HG02970 (cell line): ENCODE results near the gene ASB11.
"Not testable (repeated sequence)": the region's sequence is repeated elsewhere in the genome, so short reads cannot be mapped to it uniquely, and the experiment has no call there.

Experiments used
- ATAC-seq: cut with Tn5 transposase; IDR thresholded peaks from one replicate; pipeline ENCODE4 v1.9.1; 2021; ENCODE audit warnings: mild to moderate bottlenecking, moderate library complexity, moderate number of reproducible peaks; ENCODE audit not compliant: unreplicated experiment, low FRiP score

Gene ASB11

GRCh38 chrX:15310117-15310516, 5.3 kb downstream of the ASB11 start:
- no peak for ATAC-seq

- not testable (repeated sequence) for ATAC-seq
These were observed 9.5 kb downstream of the ASB11 start for GRCh38 chrX:15305899-15306298.

GRCh38 chrX:15301924-15302323, 13.5 kb downstream of the ASB11 start:
- ATAC-seq, result no peak

GRCh38 chrX:15299941-15300851, 15.2 kb downstream of the ASB11 start:
- no peak for ATAC-seq

GRCh38 chrX:15298780-15299179, 16.7 kb downstream of the ASB11 start:
- no peak for ATAC-seq

GRCh38 chrX:15298201-15298600, 17.2 kb downstream of the ASB11 start:
- no peak for ATAC-seq

GRCh38 chrX:15293451-15293850, 22.0 kb downstream of the ASB11 start:
- no peak for ATAC-seq

GRCh38 chrX:15292861-15293260, 22.6 kb downstream of the ASB11 start:
- no peak for ATAC-seq

GRCh38 chrX:15277604-15278003, 37.8 kb downstream of the ASB11 start:
- no peak for ATAC-seq

GRCh38 chrX:15274946-15275345, 40.5 kb downstream of the ASB11 start:
- ATAC-seq, result no peak

- not testable (repeated sequence) for ATAC-seq
These were observed 42.2 kb downstream of the ASB11 start for GRCh38 chrX:15273275-15273674.

- ATAC-seq, result no peak
These were observed 43.7 kb downstream of the ASB11 start for GRCh38 chrX:15271757-15272156.

GRCh38 chrX:15269618-15270521, 45.6 kb downstream of the ASB11 start, which contains the start of gene ASB9:
ASB9 (minus strand) TSS chrX:15270083; CDS start chrX:15269874, 209 bp downstream.
- no peak for ATAC-seq

- ATAC-seq, result no peak
These were observed 46.3 kb downstream of the ASB11 start for GRCh38 chrX:15269120-15269519.

- ATAC-seq, result no peak
These were observed 60.6 kb downstream of the ASB11 start for GRCh38 chrX:15254852-15255251.

GRCh38 chrX:15245896-15246295, 69.5 kb downstream of the ASB11 start:
- ATAC-seq, result no peak

GRCh38 chrX:15244421-15244820, 71.0 kb downstream of the ASB11 start:
- ATAC-seq, result no peak

GRCh38 chrX:15242899-15243555, 72.4 kb downstream of the ASB11 start:
- no peak for ATAC-seq

GRCh38 chrX:15241301-15241700, 74.1 kb downstream of the ASB11 start:
- ATAC-seq, result no peak

- no peak for ATAC-seq
These were observed 75.0 kb downstream of the ASB11 start for GRCh38 chrX:15240414-15240813.

- no peak for ATAC-seq
These were observed 79.3 kb downstream of the ASB11 start for GRCh38 chrX:15236146-15236545.
